A549 (cell line): ENCODE results near the gene BIRC7. TPM values are rescaled to one million over a fixed set of nuclear protein-coding genes. Genes with fewer than 3 reads are reported as not detected.
A peak's percentile ranks its signal among the peaks of the same experiment; 100 is the strongest.

Experiments
- BHLHE40 ChIP-seq: IDR thresholded peaks from 2 replicates; pipeline ENCODE4 v1.6.1; 2012; ENCODE audit warnings: low read depth, low read length, inconsistent platforms
- CHD2 ChIP-seq: fragments of 150-350 bp; IDR thresholded peaks from 2 replicates; pipeline ENCODE4 v1.6.1; 2014; ENCODE audit warnings: low read length; ENCODE audit not compliant: partially characterized antibody
- CTCF ChIP-seq: fragments of >200 bp; sonication (Bioruptor Twin); formaldehyde crosslinking; IDR thresholded peaks from 3 replicates; pipeline ENCODE4 v1.5.1; 2016
- E2F6 ChIP-seq: IDR thresholded peaks from 2 replicates; pipeline ENCODE4 v1.6.1; 2012; ENCODE audit warnings: low read depth, borderline replicate concordance
- EHF ChIP-seq: fragments of 250-450 bp; sonication (Bioruptor Pico); IDR thresholded peaks from 2 replicates; pipeline ENCODE4 v1.5.0; 2020; ENCODE audit warnings: mild to moderate bottlenecking
- EP300 ChIP-seq, 2 experiments: fragments of >200 bp; sonication (Bioruptor Twin); formaldehyde crosslinking; IDR thresholded peaks; 2 replicates in 1 of 2; 3 replicates in 1 of 2; pipeline ENCODE4 v1.6.1; 2016 to 2017
- ESRRA ChIP-seq: fragments of 150-350 bp; IDR thresholded peaks from 2 replicates; pipeline ENCODE4 v1.6.1; 2014; ENCODE audit warnings: mild to moderate bottlenecking, low read length, borderline replicate concordance
- FOSB ChIP-seq: fragments of 250-450 bp; sonication (Bioruptor Pico); IDR thresholded peaks from 2 replicates; pipeline ENCODE4 v1.5.0; 2020; ENCODE audit warnings: mild to moderate bottlenecking, moderate library complexity
- FOSL2 ChIP-seq, 2 experiments: fragments of 450-650 bp in 1 of 2; fragments of >200 bp in 1 of 2; sonication (Bioruptor Twin) in 1 of 2; formaldehyde crosslinking; IDR thresholded peaks; 2 replicates each; pipeline versions ENCODE4 v1.5.0 to v1.6.1; 2016 to 2020; ENCODE audit warnings: mild to moderate bottlenecking in 1 of 2, moderate library complexity in 1 of 2
- HES2 ChIP-seq: fragments of >200 bp; sonication (Bioruptor Twin); formaldehyde crosslinking; IDR thresholded peaks from 2 replicates; pipeline ENCODE4 v1.6.1; 2016
- HEYL ChIP-seq: fragments of 250-450 bp; sonication (Bioruptor Pico); IDR thresholded peaks from 2 replicates; pipeline ENCODE4 v1.8.0; 2021; ENCODE audit warnings: mild to moderate bottlenecking, moderate library complexity
- HOXB13 ChIP-seq: fragments of 250-450 bp; sonication (Bioruptor Pico); IDR thresholded peaks from 2 replicates; pipeline ENCODE4 v1.5.0; 2020; ENCODE audit warnings: low read depth, mild to moderate bottlenecking, moderate library complexity
- JUN ChIP-seq, 2 experiments: fragments of >200 bp; sonication (Bioruptor Twin); formaldehyde crosslinking; IDR thresholded peaks; 2 replicates in 1 of 2; 3 replicates in 1 of 2; pipeline ENCODE4 v1.6.1; 2016 to 2017
- KDM1A ChIP-seq: fragments of 200-600 bp; sonication (generic); IDR thresholded peaks from 2 replicates; pipeline ENCODE4 v1.6.1; 2016; ENCODE audit warnings: low read depth, mild to moderate bottlenecking
- NFE2L2 ChIP-seq: fragments of 150-350 bp; conservative IDR thresholded peaks from 2 replicates; pipeline ENCODE4 v1.6.1; 2014; ENCODE audit warnings: low read length
- PHF8 ChIP-seq: fragments of 200-600 bp; sonication (generic); IDR thresholded peaks from 2 replicates; pipeline ENCODE4 v1.6.1; 2016; ENCODE audit warnings: low read depth, mild to moderate bottlenecking, antibody characterized with exemption, moderate library complexity, borderline replicate concordance
- POLR2AphosphoS2 ChIP-seq: conservative IDR thresholded peaks from 2 replicates; pipeline ENCODE4 v1.6.1; 2012; ENCODE audit warnings: low read length, improper control_type of control experiment, inconsistent platforms
- RCOR1 ChIP-seq: fragments of 150-350 bp; IDR thresholded peaks from 2 replicates; pipeline ENCODE4 v1.6.1; 2014; ENCODE audit warnings: antibody characterized with exemption, low read length, low read depth
- RFX5 ChIP-seq: fragments of 450-650 bp; IDR thresholded peaks from 2 replicates; pipeline ENCODE4 v1.7.1; 2014; ENCODE audit warnings: antibody characterized with exemption, mild to moderate bottlenecking, moderate library complexity
- RNF2 ChIP-seq: fragments of 200-600 bp; sonication (generic); IDR thresholded peaks from 2 replicates; pipeline ENCODE4 v1.6.1; 2016; ENCODE audit warnings: low read depth, mild to moderate bottlenecking, antibody characterized with exemption, moderate library complexity, borderline replicate concordance
- SREBF2 ChIP-seq: fragments of 450-650 bp; IDR thresholded peaks from 2 replicates; pipeline ENCODE4 v1.6.1; 2014; ENCODE audit warnings: mild to moderate bottlenecking, moderate library complexity
- ZC3H11A ChIP-seq: fragments of 450-650 bp; IDR thresholded peaks from 2 replicates; pipeline ENCODE4 v1.6.1; 2014; ENCODE audit warnings: antibody characterized with exemption, mild to moderate bottlenecking
- ZSCAN20 ChIP-seq: fragments of 250-450 bp; sonication (Bioruptor Pico); IDR thresholded peaks from 2 replicates; pipeline ENCODE4 v1.8.0; 2022; ENCODE audit warnings: mild to moderate bottlenecking, moderate library complexity
- polyA plus RNA-seq, 4 experiments: library from polyadenylated mRNA; depleted of rRNA in 3 of 4; stranded (reverse); fragments of >200 nt; fragmentation: RNase III in 1 of 4; extraction: RNeasy Plus Mini Kit Qiagen cat#74134 plus additional on column Dnase treatment in 1 of 4; gene quantifications; 2 replicates in 3 of 4; 3 replicates in 1 of 4; pipeline ENCODE4 v1.2.3, GENCODE V29; 2011 to 2017
- TF ChIP-seq, protein P1 (sequence below): fragments of >200 bp; sonication (Bioruptor Twin); formaldehyde crosslinking; IDR thresholded peaks from 3 replicates; pipeline ENCODE4 v1.6.1; 2016
- TF ChIP-seq, protein P2 (sequence below): fragments of 150-350 bp; IDR thresholded peaks from 2 replicates; pipeline ENCODE4 v1.6.1; 2014; ENCODE audit warnings: low read depth, mild to moderate bottlenecking, low read length

BIRC7 gene
- polyA plus RNA-seq, 2 of the 4 experiments (the other 2 are of a cell fraction), result 0.63 to 4.9 TPM

DNA sequence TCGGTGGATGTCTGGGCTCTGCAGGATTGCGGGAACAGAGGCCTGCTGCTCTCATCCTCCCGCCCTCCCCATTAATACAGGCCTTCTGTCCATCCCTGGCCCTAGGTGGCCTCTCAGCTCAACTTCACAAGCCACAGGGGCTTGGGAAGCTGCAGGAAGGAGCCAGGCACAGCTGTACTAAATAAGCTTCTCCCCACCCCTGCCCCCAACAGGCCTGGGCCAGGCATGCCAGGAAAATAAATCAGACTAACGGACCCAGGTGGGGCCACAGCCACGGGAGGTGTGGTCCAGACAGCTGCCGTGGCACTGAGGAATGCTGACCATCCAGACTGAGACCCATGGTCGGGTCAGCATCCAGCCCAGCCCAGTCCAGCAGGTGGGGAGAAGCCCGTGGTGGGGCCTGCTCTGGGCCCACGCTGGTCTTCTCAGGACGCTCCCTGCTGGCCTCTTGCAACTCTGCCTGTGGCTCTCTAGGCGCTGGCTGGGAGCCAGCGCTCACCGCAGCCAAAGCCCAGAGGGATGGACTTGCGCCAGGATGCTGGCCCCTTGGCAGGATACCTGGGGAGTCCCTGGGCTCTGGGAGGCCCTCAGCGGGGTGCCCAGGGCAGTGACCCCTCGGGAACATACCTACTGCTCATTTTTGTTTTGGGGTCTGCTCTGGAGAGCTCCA is 11.2 kb upstream of the BIRC7 start (continued):
- TF ChIP-seq BHLHE40, result no peak
- TF ChIP-seq JUN (IDR thresholded peaks at IDR 0.05), result peak; percentile 78 to 85; a peak in 3 of 5 replicates
- no peak for TF ChIP-seq RCOR1
- no peak for TF ChIP-seq FOSB (CRISPR knock-in tag)
- no peak for TF ChIP-seq HOXB13 (CRISPR knock-in tag)
- TF ChIP-seq E2F6, result peak; percentile 54; the same call in 1 of the 2 replicates
- TF ChIP-seq NFE2L2, result no peak
- peak; percentile 55; the same call in 1 of the 2 replicates for TF ChIP-seq EHF (CRISPR knock-in tag)
- TF ChIP-seq CTCF, result peak; percentile 38
- TF ChIP-seq FOSL2 (IDR thresholded peaks at IDR 0.05), result no peak
- peak; percentile 43 for TF ChIP-seq FOSL2 (CRISPR knock-in tag; IDR thresholded peaks at IDR 0.05)
- TF ChIP-seq HEYL (CRISPR knock-in tag), result no peak
- peak; percentile 5 for TF ChIP-seq CHD2
- TF ChIP-seq POLR2AphosphoS2, result no peak
- TF ChIP-seq ESRRA, result 0 out of 2 replicates have a peak, but pooled peaks have one; percentile 16
- no peak for TF ChIP-seq HES2
- no peak for TF ChIP-seq KDM1A
- no peak for TF ChIP-seq PHF8
- no peak for TF ChIP-seq ZSCAN20 (CRISPR knock-in tag)
- no peak for TF ChIP-seq SREBF2
- TF ChIP-seq RFX5, result no peak
- TF ChIP-seq ZC3H11A, result no peak
- peak; percentile 56 to 80; a peak in 3 of 5 replicates for TF ChIP-seq EP300 (IDR thresholded peaks at IDR 0.05)
- TF ChIP-seq, protein P1, sequence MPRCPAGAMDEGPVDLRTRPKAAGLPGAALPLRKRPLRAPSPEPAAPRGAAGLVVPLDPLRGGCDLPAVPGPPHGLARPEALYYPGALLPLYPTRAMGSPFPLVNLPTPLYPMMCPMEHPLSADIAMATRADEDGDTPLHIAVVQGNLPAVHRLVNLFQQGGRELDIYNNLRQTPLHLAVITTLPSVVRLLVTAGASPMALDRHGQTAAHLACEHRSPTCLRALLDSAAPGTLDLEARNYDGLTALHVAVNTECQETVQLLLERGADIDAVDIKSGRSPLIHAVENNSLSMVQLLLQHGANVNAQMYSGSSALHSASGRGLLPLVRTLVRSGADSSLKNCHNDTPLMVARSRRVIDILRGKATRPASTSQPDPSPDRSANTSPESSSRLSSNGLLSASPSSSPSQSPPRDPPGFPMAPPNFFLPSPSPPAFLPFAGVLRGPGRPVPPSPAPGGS, result no peak
- no peak for TF ChIP-seq RNF2
- TF ChIP-seq, protein P2, sequence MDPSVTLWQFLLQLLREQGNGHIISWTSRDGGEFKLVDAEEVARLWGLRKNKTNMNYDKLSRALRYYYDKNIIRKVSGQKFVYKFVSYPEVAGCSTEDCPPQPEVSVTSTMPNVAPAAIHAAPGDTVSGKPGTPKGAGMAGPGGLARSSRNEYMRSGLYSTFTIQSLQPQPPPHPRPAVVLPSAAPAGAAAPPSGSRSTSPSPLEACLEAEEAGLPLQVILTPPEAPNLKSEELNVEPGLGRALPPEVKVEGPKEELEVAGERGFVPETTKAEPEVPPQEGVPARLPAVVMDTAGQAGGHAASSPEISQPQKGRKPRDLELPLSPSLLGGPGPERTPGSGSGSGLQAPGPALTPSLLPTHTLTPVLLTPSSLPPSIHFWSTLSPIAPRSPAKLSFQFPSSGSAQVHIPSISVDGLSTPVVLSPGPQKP, result no peak
